MCF 10A (cell line): ENCODE measurements around the gene NHERF2. TPM values are rescaled to one million over a fixed set of nuclear protein-coding genes. Genes with fewer than 3 reads are reported as not detected.

Experiments used
- BruUV-seq: library from RNA; stranded (reverse); fragments of 400-500 nt; replicated peaks from 2 replicates; lab custom pipeline; 2021; lab: Mats Ljungman, UMichigan
- CTCF ChIA-PET: fragments of 300-600 bp; sonication (Branson Sonifier 250); formaldehyde crosslinking; extraction: SDS; loops from one replicate; lab custom pipeline; 2021; ENCODE audit warnings: antibody characterized with exemption, inconsistent platforms; lab: Yijun Ruan, JAX
- POLR2A ChIA-PET: fragments of 300-600, 350-650 bp; sonication (Branson Sonifier 250); formaldehyde crosslinking; extraction: SDS; loops from one replicate; lab custom pipeline; 2020; ENCODE audit warnings: antibody characterized with exemption, inconsistent platforms; lab: Yijun Ruan, JAX
- DNase-seq: peaks from one replicate; pipeline ENCODE4 v3.0.0-alpha.2; 2018; ENCODE audit not compliant: unreplicated experiment
- H3K27ac Mint-ChIP-seq: one replicate; pipeline ENCODE4 v1.8.0; 2022; ENCODE audit warnings: mild to moderate bottlenecking, low read depth, mixed read lengths; ENCODE audit not compliant: unreplicated experiment
- H3K27me3 Mint-ChIP-seq: one replicate; pipeline ENCODE4 v1.8.0; 2022; ENCODE audit warnings: mixed read lengths; ENCODE audit not compliant: insufficient read depth, unreplicated experiment
- H3K36me3 Mint-ChIP-seq: one replicate; pipeline ENCODE4 v1.8.0; 2022; ENCODE audit warnings: mild to moderate bottlenecking, moderate library complexity, mixed read lengths; ENCODE audit not compliant: insufficient read depth, unreplicated experiment
- H3K4me1 Mint-ChIP-seq: one replicate; pipeline ENCODE4 v1.8.0; 2022; ENCODE audit warnings: mixed read lengths; ENCODE audit not compliant: insufficient read depth, unreplicated experiment
- H3K4me3 Mint-ChIP-seq: one replicate; pipeline ENCODE4 v1.8.0; 2022; ENCODE audit warnings: mild to moderate bottlenecking, moderate library complexity, mixed read lengths; ENCODE audit not compliant: unreplicated experiment
- H3K9me3 Mint-ChIP-seq: one replicate; pipeline ENCODE4 v1.8.0; 2022; ENCODE audit warnings: mixed read lengths; ENCODE audit not compliant: unreplicated experiment
- intact Hi-C: fragments of 100-400 bp; cut with micrococcal nuclease; formaldehyde crosslinking; loops from 2 replicates; pipeline ENCODE4 v1.14.1; 2022
- total RNA-seq: library from RNA; stranded (reverse); gene quantifications from 2 replicates; pipeline ENCODE4 v1.2.3, GENCODE V29; 2022
- TF ChIP-seq, protein P1 (sequence below): fragments of 200-600 bp; IDR thresholded peaks from one replicate; pipeline ENCODE4 v1.8.0; 2022; ENCODE audit warnings: antibody characterized with exemption, mild to moderate bottlenecking; ENCODE audit not compliant: unreplicated experiment

NHERF2 gene
- total RNA-seq, 1 experiment from 2014 or later: 14.5 TPM

DNA sequence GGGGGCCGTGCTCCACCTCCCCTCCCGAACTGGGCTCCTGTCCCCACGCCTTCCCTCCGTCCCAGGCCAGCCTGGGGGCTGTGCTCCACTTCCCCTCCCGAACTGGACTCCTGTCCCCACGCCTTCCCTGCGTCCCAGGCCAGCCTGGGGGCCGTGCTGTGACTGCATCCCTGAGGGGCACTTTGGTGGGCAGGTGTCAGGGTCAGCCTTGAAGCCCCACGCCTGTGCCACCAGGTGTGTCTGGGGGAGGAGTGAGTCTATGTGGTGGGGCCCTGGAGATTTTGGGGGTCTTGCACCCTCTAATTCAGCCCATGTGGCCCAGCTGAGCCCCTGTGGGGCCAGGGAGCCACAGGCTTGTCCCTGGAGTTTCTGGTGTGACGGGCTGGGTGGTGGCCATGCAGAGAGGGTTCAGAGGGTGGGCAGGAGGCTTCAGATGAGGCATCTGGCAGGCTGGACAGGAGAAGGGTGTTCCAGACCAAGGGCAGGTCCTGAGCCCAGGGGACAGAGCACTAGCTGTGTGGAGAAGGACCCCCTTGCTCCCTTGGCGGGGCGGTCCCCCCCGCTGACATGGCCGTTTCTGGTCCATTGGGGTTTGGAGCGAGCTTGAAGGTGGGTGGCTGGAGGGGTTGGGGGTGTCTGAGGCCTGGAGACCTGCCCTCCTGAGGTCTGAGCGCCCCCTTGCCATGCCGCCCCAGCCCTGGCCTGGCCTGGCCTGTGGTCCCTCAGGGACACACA is 8.2 kb downstream of the NHERF2 start:
- DNase-seq: no peak
- Mint-ChIP-seq H3K27me3 (no peaks in the 10 kb centered on the region), H3K9me3 (no peaks in the 10 kb centered on the region), H3K4me1 (no peaks in the 10 kb centered on the region), H3K27ac (no peak overlapping the region), H3K36me3 (peaks cover 7% of the 10 kb centered on the region), H3K4me3 (no peak overlapping the region)
- no TSS peak for BruUV-seq
- TF ChIP-seq, protein P1, sequence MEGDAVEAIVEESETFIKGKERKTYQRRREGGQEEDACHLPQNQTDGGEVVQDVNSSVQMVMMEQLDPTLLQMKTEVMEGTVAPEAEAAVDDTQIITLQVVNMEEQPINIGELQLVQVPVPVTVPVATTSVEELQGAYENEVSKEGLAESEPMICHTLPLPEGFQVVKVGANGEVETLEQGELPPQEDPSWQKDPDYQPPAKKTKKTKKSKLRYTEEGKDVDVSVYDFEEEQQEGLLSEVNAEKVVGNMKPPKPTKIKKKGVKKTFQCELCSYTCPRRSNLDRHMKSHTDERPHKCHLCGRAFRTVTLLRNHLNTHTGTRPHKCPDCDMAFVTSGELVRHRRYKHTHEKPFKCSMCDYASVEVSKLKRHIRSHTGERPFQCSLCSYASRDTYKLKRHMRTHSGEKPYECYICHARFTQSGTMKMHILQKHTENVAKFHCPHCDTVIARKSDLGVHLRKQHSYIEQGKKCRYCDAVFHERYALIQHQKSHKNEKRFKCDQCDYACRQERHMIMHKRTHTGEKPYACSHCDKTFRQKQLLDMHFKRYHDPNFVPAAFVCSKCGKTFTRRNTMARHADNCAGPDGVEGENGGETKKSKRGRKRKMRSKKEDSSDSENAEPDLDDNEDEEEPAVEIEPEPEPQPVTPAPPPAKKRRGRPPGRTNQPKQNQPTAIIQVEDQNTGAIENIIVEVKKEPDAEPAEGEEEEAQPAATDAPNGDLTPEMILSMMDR: no peak
- intact Hi-C loops: no loop called here
- ChIA-PET POLR2A (no interaction called here), CTCF (interaction anchor here (0.6 to 1.2 kb wide), 2 partner anchors 21 to 107 kb away, joined by 6 to 7 read pairs; no protein-coding TSS in a partner anchor)

DNA sequence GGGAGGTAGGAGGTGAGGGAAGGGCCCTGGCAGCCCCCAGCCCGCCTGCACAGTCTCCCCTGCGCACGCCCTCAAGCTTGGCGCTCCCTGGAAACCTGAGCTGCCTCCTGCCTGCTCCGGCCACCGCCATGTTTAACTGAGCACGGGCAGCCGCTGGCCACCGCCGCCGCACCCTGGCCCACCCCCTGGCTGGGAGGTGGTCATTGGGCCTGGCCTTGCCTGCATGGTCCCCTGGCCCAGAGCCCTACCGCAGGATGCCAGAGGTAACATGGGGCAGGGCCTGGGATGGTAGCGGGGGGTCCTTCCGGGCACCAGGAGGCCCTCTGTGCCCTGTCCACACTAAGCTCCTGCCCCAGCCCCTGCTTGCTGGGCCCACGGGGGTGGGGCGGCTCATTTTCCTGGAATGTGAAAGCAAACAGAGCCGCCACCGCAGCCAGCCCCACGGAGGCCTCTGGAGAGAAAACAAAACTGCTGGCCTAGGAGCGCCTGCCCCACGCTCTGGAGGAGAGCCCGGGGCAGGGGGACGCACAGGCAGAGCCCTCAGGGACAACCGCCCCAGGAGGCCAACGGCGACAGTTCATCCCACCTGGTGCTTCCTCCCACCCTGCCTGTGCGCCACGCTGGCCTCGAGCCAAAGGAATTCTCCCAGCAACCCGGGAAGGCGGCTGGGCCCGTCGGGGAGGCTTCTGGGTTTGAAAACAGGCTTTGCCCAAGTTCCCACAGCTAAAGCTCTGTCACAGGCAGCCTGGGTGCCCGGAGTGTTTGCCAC is 8.9 kb downstream of the NHERF2 start:
- no peak overlapping the region for H3K27ac Mint-ChIP-seq
- TF ChIP-seq, protein P1: no peak
- ChIA-PET POLR2A (no interaction called here), CTCF (interaction anchor here (0.6 to 1.2 kb wide), 2 partner anchors 20 to 106 kb away, joined by 6 to 7 read pairs; no protein-coding TSS in a partner anchor)
- H3K4me3 Mint-ChIP-seq: no peak overlapping the region
- DNase-seq: no peak
- H3K36me3 Mint-ChIP-seq: peaks cover 4% of the 10 kb centered on the region
- intact Hi-C loops: no loop called here
- BruUV-seq: no TSS peak
- no peaks in the 10 kb centered on the region for H3K9me3 Mint-ChIP-seq
- no peaks in the 10 kb centered on the region for H3K27me3 Mint-ChIP-seq
- H3K4me1 Mint-ChIP-seq: no peaks in the 10 kb centered on the region

DNA sequence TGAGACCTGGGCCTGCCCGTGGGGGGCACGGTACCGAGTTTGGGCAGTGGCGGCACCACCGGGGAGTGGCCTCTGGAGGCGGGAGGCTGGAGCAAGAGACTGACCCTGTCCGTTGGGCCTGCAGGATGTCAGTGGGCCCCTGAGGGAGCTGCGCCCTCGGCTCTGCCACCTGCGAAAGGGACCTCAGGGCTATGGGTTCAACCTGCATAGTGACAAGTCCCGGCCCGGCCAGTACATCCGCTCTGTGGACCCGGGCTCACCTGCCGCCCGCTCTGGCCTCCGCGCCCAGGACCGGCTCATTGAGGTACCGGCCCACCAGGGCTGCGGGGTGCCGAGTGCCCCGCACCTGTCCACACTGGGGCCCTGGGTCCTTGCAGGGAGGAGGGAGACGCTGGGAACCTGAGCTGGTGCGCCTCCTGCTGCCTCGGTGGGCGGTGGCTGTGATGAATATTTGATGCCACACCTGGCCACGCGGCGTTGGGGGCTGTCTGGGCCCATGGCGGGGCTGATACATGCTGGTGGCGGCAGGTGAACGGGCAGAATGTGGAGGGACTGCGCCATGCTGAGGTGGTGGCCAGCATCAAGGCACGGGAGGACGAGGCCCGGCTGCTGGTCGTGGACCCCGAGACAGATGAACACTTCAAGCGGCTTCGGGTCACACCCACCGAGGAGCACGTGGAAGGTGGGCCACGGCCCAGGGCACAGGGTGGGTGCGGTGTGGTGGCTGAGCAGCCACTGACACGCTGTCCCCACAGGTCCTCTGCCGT is 9.7 kb downstream of the NHERF2 start:
- TF ChIP-seq, protein P1: no peak
- CTCF ChIA-PET: interaction anchor here (0.8 to 1.2 kb wide), 2 partner anchors 9 to 19 kb away, joined by 3 to 6 read pairs; no protein-coding TSS in a partner anchor
- Mint-ChIP-seq H3K27ac (no peak overlapping the region), H3K9me3 (no peaks in the 10 kb centered on the region), H3K27me3 (no peaks in the 10 kb centered on the region), H3K36me3 (no peaks in the 10 kb centered on the region), H3K4me3 (no peak overlapping the region), H3K4me1 (no peaks in the 10 kb centered on the region)
- POLR2A ChIA-PET: no interaction called here
- intact Hi-C loops: no loop called here
- no TSS peak for BruUV-seq
- DNase-seq: no peak
